Measurements from ENCODE around the gene ZNF574. TPM values are rescaled to one million over a fixed set of nuclear protein-coding genes. Genes with fewer than 3 reads are reported as not detected.
"Not testable (repeated sequence)": the region's sequence is repeated elsewhere in the genome, so short reads cannot be mapped to it uniquely, and the experiment has no call there.

Gene ZNF574
- polyA plus RNA-seq, 1 donor, result 12.0 TPM

DNA sequence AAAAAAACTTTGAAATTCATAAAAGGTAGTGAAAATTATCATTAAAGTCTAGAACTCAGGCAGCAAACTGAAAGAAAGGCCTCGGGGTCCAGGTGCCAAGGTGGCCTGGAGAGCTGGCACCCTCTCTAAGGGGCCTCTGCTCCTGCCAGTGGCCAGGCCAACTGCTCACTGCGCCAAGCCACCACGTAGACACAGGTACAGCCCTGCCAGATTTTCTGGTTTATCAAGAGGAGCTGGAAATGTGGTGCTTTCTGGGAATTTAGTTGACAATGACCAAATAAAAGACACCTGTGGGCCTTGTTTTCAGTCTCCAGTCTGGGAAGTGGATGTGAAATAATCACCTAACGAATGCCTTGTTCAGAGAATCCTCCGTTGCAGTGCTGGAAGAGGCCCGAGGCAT, 22.8 kb downstream of the ZNF574 start:
- no peak for DNase-seq

DNA sequence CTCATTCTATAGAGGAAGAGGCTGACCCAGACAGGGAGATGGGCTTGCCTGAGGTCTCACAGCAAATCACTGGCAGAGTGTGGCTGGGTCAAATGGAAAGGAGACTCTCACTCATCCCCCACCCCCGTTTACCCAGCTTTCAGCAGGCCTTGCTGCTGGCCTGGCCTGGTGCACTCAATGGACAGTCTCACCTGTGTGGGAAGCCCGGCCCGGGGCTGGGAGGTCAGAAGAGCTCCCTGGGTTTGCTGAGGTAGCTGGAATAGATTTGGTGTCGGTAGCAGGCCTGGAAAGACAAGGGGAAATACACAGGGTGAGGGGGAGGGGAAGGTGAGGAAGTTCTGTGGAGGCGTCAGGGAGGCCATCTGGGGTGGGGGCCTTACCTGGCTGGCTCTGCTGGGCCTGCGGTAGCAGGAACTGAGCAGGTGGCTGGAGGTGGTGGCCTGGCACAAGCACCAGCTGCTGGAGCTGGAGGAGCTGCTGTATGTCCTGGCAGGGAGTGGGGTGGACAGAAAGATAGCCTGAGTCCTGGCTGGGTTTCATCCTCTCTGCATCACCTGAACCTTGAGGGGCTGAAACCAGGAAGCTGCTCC, 23.5 kb downstream of the ZNF574 start:
- DNase-seq, result no peak

DNA sequence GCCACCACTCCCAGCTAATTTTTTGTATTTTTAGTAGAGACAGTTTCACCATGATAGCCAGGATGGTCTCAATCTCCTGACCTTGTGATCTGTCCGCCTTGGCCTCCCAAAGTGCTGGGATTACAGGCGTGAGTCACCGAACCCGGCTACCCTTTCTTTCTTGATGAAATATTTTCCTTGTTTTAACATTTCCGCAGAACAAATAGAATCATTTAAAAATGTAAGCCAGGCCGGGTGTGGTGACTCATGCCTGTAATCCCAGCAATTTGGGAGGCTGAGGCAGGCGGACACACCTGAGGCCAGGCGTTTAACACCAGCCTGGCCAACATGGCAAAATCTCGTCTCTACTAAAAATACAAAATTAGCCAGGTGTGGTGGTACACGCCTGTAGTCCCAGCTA, 24.3 kb downstream of the ZNF574 start:
- not testable (repeated sequence) for DNase-seq

DNA sequence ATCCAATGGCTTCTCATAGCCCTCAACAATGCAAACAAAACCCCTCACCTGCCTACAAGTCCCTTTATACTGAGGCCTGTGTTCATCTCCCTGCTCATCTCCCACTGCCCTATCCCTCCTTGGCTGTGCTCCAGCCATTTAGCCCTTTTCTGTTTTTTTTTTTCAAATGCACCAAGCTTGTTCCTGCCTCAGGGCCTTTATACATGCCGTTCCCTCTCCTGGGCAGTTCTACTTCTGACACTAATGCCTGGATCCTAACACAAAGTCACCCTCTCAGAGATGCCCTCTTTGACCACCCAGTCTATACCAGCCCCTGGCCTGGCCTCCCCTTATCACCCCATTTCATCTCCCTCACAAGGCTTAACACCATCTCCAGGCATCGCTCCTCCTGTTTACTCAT, 26.9 kb downstream of the ZNF574 start:
- DNase-seq, result no peak

DNA sequence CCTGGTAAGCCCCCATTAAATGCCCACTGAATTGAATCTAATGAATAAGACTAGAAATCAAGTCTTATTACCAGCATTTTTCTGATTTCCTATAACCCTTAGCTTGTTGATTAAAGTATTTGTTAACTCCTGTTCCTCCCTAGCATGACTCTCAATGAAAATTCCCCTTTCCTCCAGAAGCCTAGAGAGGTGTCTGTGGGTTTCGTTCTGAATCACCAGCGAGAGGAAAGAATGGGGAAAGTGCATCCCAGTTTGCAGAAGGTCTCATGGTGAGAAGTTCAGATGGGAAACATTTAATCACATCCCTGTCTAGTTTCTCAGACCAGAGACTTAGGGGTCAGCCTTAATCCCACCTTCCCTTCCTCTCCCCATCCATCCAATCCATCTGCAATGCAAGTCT, 29.4 kb downstream of the ZNF574 start:
- DNase-seq, result no peak

DNA sequence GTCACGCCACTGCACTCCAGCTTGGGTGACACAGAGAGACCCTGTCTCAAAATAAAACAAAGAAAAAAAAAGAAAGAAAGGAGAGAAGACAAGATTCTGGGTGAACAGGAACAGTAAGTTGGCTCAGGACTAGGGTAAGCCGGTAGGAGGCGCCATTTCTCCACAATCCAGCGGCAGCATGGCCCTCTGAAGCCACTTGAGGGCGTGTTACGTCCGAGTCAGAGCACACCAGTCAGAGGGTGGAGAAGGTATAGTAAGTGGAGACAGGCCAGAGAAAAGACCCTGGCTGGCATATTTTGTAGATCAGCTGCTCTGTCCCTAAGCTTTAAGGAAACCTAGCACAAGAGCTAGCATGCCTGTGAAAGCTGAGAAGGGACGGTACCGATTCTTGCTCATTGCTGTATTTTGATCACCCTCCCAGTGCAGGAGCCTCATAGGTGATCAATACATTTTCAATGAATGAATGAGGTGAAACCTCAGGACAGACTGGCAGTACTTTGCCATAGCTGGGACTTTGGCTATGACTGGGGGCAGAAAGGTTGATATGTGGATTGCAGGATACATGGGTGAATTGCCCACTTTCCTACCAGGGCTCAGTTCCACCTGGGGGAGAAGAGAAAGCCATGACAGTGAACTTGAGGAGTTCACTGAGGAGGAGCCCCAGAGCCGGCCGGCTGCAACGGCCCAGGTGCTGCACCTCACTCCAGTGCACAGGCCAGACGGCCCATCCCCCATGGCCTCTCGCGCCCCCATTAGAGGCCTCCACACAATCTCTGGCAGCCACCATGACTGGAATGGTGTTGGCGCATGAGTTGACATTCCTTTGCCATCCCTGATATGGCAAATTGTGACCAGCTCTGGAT, 32.8 kb downstream of the ZNF574 start:
- DNase-seq, result peak; percentile 66

DNA sequence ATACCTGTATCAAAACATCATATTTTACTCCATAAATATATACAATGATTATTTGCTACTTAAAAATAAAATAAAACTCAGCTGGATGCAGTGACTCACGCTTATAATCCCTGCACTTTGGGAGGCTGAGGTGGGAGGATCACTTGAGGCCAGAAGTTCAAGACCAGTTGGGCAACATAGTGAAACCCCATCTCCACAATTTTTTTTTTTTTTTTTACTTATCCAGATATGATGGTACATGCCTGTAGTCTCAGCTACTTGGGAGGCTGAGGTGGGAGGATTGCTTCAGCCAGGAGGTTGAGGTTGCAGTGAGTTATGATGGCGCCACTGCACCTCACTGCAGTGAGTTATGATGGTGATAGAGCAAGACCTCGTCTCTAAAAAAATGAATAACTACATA, 33.9 kb downstream of the ZNF574 start:
- DNase-seq, result no peak

DNA sequence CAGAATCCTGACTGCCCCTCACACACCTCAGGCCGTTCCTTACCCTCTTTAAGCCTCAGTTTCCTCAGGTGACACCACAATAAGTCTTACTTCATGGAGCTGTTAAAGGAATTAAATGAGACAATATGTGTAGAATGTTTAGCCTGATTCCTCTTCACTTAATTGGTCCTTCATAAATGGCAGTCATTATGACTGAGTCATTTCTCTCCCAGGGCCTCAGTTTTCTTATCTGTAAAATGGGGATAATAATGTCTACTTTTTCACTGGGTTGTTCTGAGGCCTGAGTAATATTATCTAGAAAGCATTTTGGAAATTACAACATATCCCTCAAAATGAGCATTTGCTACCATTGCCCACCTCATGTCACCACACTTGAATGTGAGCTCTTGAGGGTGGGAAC, 34.7 kb downstream of the ZNF574 start:
- no peak for DNase-seq

DNA sequence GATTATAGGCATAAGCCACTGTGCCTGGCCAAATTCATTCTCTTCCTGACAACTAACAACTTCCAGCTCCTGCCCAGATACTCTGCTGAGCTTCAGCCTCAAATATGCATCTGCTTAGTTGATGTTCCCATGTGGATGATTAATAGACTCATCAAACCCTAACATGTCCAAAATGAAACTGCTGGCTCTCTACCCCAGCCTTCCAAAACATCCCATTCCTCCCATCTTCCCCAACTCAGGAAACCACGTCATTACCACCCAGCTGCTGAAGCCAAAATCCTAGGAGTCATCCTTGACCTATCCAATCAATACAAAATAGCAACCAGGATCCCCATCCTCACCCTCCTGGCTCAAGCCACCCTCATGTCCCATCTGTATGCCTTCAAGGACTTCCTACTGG, 35.4 kb downstream of the ZNF574 start:
- no peak for DNase-seq

DNA sequence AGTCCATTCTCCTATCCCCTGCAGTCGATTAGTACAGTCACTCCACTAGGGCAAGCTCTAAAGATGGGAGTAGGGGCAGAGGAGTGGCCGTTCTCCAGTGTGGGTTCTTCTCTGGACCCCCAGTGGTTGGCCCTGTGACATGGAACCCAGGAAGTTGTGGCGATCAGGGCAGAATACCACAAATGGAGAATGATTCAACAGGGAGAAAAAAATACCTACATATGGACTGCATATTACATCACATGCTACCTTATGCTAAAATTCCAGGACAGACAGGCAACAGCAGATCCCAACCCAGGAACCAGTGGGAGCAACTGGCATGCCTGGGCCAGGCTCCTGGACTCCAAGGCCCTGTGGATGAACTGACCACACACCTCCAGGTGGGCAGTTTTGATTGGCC, 35.8 kb downstream of the ZNF574 start:
- no peak for DNase-seq

DNA sequence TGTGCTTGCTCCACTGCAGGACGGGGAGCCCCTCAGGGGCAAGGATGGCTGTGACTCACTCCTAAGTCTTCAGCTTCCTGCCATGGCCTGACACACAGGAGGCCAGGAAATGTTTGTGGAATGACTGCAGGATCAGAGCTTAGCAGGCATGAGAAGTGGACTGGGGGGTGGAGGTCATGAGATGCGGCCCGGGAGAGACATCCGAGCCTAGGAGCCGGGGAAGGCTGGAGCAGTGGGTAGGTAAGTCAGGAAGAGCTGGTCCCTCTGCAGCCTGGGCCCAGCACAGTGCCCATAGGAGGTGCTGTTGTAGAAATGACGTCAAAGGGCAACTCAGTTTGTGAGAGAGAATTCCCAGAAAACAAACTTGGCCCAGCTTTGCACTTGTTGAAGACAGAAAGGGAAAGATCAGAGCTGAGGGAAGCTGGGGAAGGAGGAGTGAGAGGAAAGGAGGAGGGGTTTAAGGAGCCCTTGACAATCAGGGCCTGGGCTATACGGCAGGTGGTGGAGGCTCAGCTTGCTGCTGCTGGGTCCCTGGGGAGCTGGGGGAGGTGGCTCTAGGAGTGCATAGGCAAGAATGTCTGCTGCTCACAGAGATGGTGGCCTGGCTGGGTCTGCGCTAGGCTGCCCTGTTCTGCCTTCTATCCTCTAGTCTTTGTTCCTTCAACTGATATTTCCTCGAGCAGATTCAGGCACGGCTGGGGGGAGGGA, 37.8 kb downstream of the ZNF574 start:
- no peak for DNase-seq

DNA sequence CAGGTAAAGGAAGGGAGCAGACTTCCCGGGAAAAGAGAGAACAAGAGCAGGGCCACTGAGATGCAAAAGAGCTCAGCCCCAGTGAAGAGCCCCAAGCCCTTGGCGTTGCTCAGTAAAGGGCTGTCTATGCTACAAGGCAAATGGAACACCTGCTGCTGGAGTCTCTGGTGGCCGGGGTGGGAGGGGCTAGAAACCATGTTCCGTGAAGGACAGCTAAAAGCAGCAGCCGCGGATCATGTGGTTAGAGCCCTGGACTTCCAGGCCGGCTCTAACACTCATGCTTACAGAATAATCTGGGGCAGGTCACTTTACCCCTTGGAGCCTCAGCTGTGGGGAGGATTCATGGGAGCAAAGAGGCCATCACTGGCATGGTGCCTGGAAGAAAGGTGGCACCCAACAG, 38.4 kb downstream of the ZNF574 start:
- DNase-seq, result no peak

DNA sequence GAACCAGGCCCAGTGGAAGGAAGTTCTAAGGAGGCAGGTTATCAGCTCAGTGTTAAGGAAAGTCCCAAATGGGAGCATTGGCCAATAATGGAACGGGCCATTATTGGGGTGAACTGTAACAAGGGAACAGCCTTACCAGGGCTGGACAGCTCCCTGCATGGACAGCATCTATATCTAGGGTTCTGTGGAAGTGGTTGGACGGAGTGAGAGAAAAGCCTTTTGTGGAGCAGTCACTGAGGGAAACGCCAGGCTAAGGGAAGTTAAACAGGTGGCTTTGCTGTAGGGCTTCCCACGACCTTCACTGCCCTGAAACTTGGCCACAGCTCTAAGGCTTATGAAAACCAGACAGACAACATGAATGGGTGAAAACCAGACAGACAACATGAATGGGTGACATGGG, 39.3 kb downstream of the ZNF574 start:
- no peak for DNase-seq

DNA sequence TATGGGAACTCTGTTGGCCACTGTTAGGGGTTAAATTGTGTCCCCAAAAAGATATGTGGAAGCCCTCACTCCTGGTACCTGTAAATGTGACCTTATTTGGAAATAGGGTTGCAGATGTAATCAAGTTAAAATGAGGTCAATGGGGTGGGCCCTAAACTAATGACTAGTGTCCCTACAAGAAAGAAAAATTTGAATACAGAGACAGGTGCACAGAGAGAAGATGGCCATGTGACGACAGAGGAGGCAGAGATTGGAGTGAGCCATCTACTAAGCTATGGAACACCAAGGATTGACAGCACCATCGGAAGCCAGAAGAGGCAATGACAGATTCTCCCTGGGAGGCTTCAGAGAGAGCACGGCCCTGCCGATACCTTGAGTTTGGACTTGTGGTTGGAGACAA, 39.7 kb downstream of the ZNF574 start:
- no peak for DNase-seq

DNA sequence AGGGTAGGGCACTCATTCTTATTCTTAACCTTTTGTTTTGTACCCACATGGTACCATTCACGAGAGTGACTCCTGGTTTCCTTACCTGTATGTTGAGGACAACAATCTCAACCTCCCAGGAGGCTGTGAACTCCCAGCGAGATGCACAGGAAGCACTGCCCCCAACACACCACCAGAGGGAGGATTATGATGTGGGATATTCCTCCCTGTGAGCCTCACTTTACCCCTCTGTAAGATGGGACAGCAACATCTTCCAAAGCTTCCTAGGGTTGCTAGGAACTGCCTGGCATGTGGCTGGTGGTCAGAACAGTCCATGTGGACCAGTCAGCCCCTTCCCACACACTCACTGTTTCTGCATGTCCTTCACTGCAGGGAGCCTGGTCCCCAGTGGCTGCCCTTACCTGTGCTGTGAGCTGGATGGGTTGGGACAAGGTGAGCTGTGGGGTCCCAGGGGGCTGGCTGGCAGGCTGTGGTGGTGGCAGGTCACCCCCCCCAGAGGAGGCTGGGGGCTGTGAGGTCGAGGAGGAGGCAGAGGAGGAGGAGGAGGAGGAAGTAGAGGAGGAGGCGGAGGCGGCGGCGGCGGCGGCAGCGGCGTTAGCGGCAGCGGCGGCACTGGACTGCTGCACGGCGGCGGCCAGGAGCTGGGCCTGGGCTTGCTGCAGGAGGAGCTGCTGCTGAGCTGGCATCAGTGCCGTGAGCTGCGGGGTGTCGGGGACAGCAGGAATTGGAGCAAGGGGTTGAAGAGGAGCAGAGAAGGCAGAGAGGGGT, 40.5 kb downstream of the ZNF574 start:
- no peak for DNase-seq

DNA sequence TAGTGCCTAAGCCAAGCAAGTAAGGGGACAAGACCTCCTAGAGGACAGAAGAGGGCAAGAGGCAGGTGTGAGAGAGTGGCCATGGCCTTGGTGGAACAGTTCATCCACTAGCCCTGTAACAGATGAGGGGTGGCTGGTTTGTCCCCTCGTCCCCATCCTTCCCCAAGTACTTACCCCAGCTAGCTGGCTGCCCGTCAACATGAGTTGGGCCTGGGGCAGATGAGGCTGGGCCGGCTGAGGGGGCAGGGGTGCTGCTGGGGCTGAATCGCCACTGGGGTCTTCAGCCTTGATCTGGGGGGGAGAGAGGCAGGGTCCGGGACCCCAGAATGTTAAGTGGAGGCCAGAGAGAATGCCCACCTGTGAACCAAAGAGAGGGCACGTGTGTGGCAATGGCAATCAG, 41.1 kb downstream of the ZNF574 start:
- DNase-seq, result no peak

DNA sequence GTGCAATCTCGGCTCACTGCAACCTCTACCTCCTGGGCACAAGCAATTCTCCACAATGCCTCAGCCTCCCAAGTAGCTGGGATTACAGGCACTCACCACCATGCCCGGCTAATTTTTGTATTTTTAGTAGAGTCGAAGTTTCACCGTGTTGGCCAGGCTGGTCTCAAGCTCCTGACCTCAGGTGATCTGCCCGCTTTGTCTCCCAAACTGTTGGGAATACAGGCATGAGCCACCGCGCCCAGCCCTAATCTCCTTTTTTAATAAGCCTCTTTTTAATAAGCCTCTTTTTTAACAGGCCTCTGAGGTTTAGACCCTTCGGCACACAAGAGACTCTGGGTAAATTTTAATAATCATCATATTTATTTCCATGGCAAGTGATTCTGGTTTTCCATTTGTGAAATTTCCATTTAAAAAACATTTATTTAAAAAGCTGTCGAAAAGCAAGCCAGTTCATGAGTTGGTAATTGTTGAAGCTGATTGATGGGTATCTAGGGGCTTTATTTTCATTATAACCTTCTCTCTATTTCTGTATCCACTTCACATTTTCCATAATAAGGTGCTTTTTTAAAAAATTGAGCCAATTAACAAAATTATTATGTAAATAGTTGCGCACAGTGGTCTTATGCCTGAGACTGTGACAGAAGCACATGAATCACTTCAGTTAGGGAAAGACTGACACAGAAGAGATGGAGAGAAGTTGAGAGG, 44.5 kb downstream of the ZNF574 start:
- no peak for DNase-seq

DNA sequence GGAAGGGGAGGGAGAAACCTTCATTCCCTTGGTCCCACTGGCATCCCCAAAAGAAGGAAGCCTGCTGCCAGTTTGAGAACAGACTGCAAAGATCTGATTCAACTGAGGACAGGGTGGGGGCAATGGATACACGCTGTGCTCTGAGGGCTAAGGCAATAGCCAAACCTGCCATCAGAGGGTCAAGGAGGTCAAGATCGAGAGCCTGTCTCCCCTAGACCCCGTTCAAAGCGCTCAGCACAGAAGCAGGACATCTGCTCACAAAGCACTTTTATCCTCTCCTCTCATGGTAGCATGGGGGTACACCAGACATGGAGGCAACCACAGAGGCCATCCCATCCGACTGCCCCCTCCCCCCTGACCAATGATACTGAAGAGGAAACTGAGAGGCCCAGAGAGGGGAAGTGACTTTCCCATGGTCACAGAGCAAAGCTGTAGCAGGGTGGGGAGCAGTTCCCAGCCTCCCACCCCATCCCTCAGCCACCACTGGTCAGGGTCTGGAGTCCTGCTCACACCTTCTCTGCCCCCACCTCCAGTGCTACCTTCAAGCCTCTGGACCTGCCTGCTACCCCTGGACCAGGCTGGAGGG, 45.2 kb downstream of the ZNF574 start:
- no peak for DNase-seq

DNA sequence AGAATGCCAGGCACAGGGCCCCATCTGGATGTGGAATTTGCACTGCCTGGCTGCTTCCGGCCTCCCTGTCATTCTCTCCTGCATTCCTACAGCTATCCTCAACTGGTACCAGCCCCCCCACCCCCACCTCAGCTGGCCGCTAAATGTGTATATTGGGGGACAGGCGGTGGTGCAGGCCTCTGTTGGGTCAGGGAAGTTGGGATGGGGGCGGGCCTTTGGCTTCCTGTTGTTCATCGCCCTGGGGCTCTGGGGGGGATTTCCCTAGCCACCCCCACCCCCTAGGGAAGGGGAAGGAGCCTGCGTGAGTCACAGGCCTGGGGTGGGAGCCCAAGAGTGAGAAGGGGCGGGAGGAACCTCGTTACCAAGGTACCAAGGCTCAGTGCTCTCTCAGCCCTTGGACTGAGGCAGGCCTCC, 45.7 kb downstream of the ZNF574 start:
- DNase-seq, result no peak

DNA sequence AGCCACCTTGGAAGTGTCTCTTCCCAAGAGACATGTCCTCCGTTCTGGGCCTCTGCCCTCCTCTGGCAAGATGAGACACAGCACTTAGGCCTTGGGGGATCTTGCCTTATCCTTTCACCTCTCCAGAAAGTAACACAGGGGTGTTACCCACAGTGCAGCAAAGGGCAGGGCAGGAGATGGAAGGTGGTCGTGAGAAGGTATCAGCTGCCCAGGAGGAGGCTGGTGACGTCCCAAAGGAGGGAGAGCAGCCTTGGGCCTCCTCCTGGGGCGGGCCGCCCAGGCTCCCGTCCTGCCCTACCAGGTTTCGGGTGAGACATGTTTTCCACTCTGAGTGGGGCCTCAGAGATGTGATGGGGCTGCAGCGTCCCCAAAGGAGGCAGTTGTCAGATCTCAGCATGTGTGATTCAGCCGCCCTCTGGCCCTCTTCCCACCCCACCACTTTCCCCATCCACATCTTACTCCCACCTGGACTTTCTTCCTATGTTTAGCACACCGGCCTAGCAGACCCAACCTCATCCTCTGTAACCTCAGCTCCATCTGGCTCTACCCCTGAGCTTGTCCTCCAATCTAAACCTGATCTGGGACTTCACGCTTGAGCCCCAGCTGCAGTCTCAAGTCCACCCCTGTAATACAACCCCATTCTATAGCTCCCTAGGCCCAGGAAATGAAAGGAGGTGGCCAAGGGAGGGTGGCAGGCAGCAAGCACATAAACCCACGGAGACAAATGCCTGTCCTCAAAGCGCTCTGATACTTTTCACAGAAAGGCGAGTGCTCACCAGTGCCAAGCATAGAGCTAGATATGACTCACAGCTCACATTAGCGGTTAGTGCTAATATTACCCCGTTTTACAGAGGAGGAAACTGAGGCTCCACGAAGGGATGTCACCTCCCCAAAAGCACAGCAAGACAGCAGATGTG, 47.0 kb downstream of the ZNF574 start:
- no peak for DNase-seq

All from left kidney (tissue), 2 donors.